ENCODE results near the gene ADAM23. TPM values are rescaled to one million over a fixed set of nuclear protein-coding genes. Genes with fewer than 3 reads are reported as not detected.

ADAM23 gene
- total and polyA plus RNA-seq, 9 donors = 0.83 to 18.8 (median 4.1) TPM

GRCh38 chr2:206410714-206411113 is 32.6 kb upstream of the ADAM23 start:
- intact Hi-C loops (cut with DNase I) = no loop called here

GRCh38 chr2:206415618-206416243 is 27.6 kb upstream of the ADAM23 start:
- TF ChIP-seq CTCF (IDR thresholded peaks at IDR 0.05) (no peak), POLR2A (IDR thresholded peaks at IDR 0.05) (no peak), EP300 (IDR thresholded peaks at IDR 0.05) (no peak)
- intact Hi-C loops (cut with DNase I) = no loop called here
- H3K9me3 ChIP-seq = no peaks in the 10 kb centered on the region
- no peaks in the 10 kb centered on the region for H3K36me3 ChIP-seq
- H3K4me3 ChIP-seq = no peak overlapping the region
- 88 to 89% (median 89%) methylated on average over 13 of the region's 13 CpGs for WGBS, 3 donors
- H3K27ac ChIP-seq = no peak overlapping the region
- H3K4me1 ChIP-seq (ENCODE audit: insufficient read depth) = no peaks in the 10 kb centered on the region
- H3K27me3 ChIP-seq = no peaks in the 10 kb centered on the region
- no peak for DNase-seq

More at GRCh38 chr2:206410714-206411113, 32.6 kb upstream of the ADAM23 start:
- no peaks in the 10 kb centered on the region for H3K9me3 ChIP-seq
- WGBS, 3 donors = 93 to 95% (median 94%) methylated on average over 26 of the region's 26 CpGs
- no peak overlapping the region for H3K4me3 ChIP-seq
- H3K36me3 ChIP-seq = no peaks in the 10 kb centered on the region
- TF ChIP-seq POLR2A (IDR thresholded peaks at IDR 0.05) = no peak
- no peak for TF ChIP-seq EP300 (IDR thresholded peaks at IDR 0.05)
- TF ChIP-seq CTCF (IDR thresholded peaks at IDR 0.05) = no peak
- no peaks in the 10 kb centered on the region for H3K4me1 ChIP-seq (ENCODE audit: insufficient read depth)
- no peak overlapping the region for H3K27ac ChIP-seq
- H3K27me3 ChIP-seq = no peaks in the 10 kb centered on the region
- no peak for DNase-seq

GRCh38 chr2:206418968-206419367 is 24.4 kb upstream of the ADAM23 start:
- Histone ChIP-seq H3K4me3 (no peak overlapping the region), H3K27me3 (no peaks in the 10 kb centered on the region), H3K36me3 (no peaks in the 10 kb centered on the region), H3K4me1 (ENCODE audit: insufficient read depth) (peaks cover 2% of the 10 kb centered on the region), H3K27ac (no peak overlapping the region), H3K9me3 (no peaks in the 10 kb centered on the region)
- intact Hi-C loops (cut with DNase I) = no loop called here
- TF ChIP-seq EP300 (IDR thresholded peaks at IDR 0.05) (no peak), CTCF (IDR thresholded peaks at IDR 0.05) (no peak), POLR2A (IDR thresholded peaks at IDR 0.05) (no peak)
- WGBS, 3 donors = 86 to 90% (median 87%) methylated on average over 2 of the region's 2 CpGs
- DNase-seq = no peak

GRCh38 chr2:206420721-206421120 is 22.6 kb upstream of the ADAM23 start:
- H3K27me3 ChIP-seq = no peaks in the 10 kb centered on the region
- DNase-seq = no peak
- H3K9me3 ChIP-seq = no peaks in the 10 kb centered on the region
- TF ChIP-seq EP300 (IDR thresholded peaks at IDR 0.05) (no peak), POLR2A (IDR thresholded peaks at IDR 0.05) (no peak), CTCF (IDR thresholded peaks at IDR 0.05) (no peak)
- 87 to 92% (median 90%) methylated on average over 3 of the region's 3 CpGs for WGBS, 3 donors
- H3K4me3 ChIP-seq = no peak overlapping the region
- intact Hi-C loops (cut with DNase I) = no loop called here
- H3K27ac ChIP-seq = no peak overlapping the region
- H3K36me3 ChIP-seq = no peaks in the 10 kb centered on the region
- peaks cover 2% of the 10 kb centered on the region for H3K4me1 ChIP-seq (ENCODE audit: insufficient read depth)

Measured in ovary (tissue), 9 donors.